GM11168 (cell line): ENCODE measurements around the gene ITGA11.

ENCODE experiments used
- in situ Hi-C: fragments of 300-500 bp; cut with MboI; formaldehyde crosslinking; loops from one replicate; pipeline ENCODE4 v1.12.0; 2022; ENCODE audit warnings: low sequenced_read_pairs; ENCODE audit not compliant: unreplicated experiment

Gene ITGA11, protein sequence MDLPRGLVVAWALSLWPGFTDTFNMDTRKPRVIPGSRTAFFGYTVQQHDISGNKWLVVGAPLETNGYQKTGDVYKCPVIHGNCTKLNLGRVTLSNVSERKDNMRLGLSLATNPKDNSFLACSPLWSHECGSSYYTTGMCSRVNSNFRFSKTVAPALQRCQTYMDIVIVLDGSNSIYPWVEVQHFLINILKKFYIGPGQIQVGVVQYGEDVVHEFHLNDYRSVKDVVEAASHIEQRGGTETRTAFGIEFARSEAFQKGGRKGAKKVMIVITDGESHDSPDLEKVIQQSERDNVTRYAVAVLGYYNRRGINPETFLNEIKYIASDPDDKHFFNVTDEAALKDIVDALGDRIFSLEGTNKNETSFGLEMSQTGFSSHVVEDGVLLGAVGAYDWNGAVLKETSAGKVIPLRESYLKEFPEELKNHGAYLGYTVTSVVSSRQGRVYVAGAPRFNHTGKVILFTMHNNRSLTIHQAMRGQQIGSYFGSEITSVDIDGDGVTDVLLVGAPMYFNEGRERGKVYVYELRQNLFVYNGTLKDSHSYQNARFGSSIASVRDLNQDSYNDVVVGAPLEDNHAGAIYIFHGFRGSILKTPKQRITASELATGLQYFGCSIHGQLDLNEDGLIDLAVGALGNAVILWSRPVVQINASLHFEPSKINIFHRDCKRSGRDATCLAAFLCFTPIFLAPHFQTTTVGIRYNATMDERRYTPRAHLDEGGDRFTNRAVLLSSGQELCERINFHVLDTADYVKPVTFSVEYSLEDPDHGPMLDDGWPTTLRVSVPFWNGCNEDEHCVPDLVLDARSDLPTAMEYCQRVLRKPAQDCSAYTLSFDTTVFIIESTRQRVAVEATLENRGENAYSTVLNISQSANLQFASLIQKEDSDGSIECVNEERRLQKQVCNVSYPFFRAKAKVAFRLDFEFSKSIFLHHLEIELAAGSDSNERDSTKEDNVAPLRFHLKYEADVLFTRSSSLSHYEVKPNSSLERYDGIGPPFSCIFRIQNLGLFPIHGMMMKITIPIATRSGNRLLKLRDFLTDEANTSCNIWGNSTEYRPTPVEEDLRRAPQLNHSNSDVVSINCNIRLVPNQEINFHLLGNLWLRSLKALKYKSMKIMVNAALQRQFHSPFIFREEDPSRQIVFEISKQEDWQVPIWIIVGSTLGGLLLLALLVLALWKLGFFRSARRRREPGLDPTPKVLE

DNA sequence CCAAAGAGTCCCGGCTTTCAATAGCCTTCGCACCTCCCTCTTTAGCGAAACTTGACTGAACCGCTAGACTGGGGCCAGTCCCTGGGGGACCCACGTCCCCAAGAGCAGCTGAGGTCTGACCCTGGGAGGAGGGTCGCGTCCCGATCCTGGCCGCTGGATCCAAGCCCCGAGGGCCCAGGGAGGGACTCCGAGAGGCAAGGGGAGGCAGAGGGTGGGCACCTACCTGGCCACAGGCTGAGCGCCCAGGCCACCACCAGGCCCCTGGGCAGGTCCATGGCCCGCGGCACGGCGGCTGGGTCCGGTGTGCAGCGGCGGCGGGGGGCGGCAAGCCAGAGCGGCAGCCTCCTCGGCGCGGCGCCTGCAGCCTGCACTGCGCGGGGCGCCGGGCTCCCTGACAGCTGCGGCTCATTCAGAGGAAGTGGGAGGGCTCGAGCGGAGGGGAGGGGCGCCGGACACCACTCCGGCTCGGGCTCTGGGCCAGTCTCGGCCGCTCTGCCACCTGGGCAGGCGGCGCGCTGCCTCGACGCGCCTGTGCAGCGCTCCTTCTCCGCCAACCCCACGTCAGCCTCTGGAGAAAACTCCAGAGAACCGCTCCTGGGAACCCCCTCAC lies at the start of gene ITGA11:
ITGA11 (minus strand) TSS at position 372 of the 610 bp plus-strand sequence; CDS start at position 275, 97 bp downstream.
- in situ Hi-C loops = no loop called here

DNA sequence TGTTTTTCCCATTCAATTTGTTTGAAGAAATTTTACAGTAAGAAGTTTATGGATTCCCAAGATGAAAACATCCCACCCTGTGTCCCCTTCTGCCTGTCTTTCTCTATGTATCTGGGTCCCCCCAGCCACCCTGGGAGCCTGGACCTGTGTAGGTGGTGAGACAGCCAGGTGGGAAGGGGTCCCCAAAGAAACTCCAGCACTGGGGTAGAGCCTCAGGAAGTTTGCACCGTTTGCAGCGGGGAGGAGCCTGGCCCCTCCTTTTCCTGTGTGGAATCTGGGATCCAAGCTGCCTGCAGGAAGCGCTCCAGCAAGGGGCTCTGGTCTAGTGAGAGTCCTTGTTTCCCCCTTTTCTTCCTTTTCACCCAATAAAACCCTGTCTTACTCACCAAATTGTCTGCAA lies 49.4 kb upstream of the ITGA11 start:
- in situ Hi-C loops = no loop called here

DNA sequence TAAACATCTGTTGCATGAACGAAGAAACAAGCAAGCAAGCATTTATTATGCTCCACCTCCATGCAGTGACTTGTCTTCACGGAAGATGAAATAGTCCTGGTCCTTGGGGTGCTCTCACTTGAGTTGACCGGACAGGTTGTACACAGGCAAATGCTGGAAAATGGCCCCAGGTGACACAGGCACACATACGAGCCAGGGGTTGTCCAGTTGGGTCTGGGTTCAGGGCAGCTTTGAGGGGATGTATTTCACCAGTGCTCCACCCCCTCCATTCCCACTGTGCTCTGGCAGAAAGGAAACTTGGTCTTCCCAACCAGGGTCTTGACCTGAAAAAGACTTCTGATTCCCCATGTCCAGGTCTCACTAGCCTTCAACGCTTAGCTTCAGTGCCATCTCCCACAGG lies 48.3 kb upstream of the ITGA11 start:
- in situ Hi-C loops = no loop called here

DNA sequence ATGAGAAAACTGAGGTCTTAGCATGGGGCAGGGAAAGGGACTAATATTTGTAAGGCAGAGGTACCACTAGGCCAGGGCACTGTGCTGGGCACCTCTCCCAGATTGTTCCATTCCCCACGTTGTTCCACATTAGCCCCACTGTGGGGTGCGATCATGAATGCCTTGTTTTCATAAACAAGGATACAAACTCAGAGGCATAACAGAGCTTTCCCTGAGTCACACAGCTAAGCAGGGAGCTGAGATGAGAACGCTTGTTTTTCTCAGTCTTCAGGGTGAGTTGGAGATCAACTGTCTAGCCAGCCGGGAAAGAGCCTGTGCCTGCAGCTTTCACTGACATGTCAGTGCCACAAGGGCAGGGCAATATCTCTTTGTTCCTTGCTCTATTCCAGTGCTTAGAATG lies 47.9 kb upstream of the ITGA11 start:
- in situ Hi-C loops = no loop called here

DNA sequence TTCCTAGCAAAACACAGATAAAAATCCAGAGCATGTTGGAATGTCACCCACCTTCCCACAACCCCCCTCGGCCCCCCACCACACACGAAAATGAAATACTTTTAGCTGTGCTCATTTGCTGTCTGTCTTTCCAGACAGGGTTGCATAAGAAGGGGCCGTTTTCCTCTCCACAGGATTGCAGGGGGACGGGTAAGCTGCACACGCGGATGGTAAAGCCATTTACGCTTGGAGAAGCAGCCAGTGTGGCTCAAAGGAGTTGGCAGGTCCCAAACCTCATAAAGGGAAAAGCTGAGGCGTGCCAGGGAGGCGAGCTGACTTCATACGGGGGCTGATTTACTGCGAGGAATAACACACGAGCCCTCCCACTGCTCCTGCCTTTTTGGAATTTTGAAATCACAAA lies 47.4 kb upstream of the ITGA11 start:
- in situ Hi-C loops = no loop called here

DNA sequence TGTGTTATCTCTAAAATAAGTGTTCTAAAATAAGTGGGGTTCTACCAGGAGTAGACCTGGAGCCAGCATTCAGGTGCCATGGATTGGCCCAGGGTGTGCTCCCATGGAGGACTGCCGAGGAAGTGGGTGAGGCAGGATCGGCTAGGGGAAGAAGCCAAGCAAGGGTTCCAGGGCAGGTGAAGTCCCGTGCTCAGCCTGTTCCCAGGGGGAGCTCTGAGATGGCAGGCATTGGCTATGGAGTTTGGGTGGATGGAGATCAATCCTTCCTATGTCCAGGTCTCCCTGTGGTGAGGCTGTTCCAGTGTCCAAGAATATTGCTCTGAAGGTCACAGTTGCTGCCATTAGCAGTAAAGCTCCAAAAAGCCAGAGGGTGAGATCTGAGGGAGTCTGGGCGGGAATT lies 46.9 kb upstream of the ITGA11 start:
- in situ Hi-C loops = no loop called here

DNA sequence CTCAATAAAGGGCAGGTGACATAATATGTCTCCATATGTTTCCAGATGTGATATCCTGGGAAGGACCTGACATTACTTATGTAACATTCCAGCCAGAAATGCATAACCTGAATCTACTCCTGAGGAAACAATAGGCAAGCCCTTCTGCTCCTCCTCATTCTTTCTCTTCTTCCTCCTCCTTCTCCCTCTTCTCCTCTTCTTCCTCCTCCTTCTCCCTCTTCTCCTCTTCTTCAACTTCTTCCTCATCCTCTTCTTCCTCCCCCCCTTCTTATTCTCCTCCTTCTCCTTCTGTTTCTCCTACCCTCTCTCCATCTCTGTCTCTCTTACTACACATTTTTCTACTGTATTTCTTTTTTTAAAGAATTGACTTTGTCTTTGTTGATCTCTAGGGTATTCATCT lies 43.5 kb upstream of the ITGA11 start:
- in situ Hi-C loops = no loop called here

DNA sequence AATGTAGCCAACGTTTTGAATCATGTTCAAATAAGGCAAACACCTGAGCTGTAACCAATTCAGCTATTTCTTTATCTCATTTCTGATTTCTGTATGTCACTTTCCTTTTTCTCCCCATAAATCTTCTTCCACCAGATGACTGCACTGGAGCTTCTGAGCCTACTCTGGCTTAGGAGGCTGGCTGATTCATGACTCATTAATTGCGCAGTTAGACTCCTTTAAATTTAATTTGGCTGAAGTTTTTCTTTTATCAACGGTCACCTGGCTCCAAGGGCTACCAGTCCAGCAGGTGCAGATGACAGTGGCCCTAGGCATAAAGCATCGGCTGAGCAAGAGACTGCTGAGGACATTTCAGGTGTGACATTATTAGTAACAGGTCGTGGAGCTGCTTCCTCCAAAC lies 39.6 kb upstream of the ITGA11 start:
- in situ Hi-C loops = no loop called here

DNA sequence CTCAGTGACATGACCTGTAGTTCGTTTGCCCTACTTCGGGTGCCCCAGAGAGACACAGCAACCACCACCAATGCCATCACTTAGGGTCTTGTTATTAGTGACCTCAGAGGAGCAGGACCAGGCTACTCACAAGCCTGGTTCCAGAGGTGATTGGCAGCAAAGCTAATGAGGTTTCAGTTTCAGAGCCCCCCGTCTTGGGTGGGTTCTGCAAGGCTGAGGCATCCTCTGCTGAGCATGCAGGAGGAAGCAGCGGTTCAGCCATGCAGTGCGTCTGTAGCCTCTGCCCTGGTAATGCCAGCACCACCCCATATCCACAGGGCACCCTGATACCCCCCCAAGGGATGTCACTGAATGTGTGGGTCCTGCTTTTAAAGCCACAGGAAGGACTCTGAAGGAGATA lies 39.0 kb upstream of the ITGA11 start:
- in situ Hi-C loops = no loop called here

DNA sequence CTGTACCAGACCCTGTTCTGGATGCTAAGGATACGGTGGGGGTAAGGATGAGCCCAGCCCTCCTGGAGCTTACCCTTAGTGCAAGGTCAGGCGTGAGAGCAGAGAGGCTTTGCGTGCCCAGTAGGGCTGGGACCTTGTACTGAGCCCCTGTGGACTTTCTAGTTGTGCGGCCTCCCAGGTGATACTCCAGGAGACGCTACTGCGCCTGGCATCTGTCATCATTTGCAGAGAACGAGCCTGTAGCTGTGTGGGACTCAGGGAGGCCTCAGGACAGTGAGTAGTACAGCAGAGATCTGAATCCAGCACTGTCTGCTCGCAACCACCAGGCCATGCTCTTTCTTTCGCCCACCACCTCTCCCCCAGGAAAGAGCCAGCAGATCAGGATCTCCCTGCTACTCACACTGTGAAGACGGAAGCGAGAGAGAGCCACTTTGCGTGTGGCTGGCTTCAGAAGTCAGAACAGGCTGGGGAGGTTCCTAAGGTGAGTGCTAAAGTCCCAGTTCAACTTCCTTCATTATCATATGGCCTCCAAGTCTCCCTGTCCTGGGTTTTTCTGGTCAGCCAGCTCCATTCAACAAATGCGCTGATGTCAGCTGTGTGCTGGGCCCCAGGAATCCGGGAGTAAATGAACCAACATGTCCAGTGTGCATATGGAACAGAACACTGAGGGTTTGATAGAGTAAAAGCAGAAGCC lies 38.2 kb upstream of the ITGA11 start:
- in situ Hi-C loops = no loop called here

DNA sequence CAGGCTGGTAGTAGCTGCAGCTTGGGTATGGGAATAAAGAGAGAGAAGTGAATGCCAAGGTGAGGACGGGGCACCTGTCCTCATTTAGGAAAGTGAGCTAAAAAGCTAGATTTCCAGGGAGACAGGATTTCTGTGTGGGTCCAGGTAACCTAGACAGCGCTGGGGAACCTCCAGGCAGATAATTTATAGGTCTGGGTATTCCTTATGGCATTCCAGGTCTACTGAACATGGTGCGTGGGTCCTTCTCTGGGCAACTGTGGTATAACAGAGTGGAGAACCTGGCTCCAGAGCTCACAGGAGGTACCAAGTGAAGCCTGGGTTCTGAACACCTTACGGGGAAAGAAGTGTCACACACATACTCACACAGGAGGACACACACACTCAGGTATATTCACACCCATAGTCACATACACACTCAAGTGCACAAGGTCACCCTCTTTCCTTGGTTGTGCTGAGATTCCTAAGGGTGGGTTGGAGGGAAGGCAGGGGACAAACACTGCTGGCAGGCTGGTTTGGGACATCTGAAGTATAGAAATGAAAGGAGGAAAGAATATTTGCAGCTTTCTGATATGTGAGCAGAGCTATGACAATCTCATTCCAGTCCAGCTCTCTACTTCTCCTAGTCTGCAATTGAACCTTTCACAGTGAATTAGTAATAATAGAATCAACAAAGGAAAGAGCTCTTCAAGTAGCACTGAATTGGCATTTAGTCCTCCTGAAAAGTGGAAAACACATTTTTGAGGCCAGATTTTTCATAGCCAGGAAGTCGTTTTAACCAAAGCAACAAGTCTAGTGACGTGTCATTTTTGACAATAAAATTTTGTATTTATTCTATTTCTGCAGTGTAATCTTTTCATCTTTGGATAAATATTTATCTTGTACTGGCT lies 37.4 kb upstream of the ITGA11 start:
- in situ Hi-C loops = no loop called here

DNA sequence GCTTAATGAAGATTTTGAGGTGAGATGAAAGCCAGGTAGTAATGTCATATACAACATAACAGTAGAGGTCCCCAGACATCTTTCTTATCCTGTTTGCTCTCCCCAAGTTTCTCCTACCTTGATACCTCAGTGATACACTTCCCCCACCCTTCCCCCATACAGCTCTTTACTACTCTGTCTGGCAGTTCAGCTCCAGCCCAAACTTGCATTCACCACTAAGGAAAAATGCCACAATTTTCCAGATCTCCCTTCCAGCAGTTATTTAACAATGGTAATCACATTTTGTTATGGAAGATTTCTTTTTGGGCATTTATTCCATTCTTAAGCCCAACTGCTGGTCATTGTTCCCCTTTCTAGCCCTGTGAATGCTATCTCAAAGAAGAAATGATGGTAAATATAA lies 34.9 kb upstream of the ITGA11 start:
- in situ Hi-C loops = no loop called here

DNA sequence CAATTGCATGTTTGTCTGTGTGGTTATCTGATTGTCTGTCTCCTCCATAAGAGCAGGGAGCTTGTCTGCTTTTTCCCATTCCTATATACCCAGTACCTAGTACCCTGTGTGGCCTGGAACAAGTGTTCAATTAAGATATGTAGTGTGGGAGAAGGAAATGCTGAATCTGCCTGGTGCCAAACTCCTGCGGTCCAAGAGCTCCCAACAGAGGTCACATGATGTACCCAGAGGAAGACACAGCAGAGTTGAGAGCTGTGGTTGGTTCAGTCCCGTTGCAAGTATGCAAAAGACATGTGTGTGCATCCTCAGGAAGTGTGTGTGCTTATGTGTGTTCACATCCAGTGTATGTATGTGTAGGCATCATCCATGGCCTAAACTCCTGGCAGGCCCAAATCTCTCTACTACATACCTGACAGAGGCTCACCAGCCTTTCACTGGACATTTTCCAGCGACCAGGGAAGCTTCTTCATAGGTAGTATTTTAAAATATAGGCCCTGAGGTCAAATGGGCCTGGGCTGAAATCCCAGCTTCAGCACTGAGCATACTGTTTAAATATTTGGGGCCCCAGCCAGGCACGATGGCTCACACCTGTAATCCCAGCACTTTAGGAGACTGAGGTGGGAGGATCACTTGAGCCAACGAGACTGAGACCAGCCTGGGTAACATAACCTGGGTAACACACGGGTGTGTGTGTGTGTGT lies 34.0 kb upstream of the ITGA11 start:
- in situ Hi-C loops = no loop called here

DNA sequence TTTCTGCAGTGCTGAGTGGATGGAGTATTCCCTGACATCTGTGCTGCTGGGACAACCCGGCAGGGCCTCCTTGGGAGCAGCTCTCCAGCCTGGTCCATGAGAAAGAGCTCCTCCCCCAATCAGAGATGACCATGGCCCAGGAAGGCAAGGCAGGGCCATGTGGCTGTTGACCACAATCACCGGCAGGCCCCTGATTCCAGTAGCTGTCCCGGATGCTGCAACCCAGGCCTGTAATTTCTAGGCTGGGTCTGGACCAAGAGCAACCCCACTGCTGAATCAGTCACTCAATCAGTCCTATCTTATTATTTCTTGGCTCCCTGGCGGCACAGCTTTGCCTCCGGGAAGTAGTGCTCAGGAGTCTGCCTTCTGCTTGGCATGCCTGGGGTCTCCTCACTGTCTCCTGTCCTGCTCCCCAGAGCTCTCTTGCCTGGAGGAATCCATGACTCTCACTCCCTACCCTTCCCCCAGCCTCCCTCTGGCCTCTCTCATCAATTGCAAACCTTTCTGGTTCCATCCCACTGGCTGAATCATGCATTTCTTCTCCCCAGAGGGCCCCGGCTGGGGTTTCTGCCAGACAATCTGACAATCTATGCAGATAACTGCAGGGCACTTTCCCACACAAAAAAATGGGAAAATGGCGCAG lies 32.6 kb upstream of the ITGA11 start:
- in situ Hi-C loops = no loop called here

DNA sequence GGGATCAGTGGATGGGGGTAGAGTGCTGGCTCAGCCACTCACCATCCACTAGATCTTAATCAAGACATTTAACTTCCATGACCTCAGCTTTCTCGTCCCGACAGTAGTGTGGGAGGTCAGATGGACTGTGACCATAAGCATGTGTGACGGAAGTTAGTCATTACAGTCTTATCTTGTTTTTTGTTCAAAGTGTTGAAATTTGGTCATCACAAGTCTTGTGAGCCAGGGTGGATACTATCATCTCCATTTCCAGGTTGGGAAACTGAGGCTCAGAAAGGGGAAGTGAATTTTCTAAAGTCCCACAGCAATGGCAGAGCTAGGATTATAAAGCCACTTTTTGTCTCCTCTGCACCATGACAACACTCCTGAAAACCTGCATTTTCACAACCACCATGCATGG lies 32.0 kb upstream of the ITGA11 start:
- in situ Hi-C loops = no loop called here

DNA sequence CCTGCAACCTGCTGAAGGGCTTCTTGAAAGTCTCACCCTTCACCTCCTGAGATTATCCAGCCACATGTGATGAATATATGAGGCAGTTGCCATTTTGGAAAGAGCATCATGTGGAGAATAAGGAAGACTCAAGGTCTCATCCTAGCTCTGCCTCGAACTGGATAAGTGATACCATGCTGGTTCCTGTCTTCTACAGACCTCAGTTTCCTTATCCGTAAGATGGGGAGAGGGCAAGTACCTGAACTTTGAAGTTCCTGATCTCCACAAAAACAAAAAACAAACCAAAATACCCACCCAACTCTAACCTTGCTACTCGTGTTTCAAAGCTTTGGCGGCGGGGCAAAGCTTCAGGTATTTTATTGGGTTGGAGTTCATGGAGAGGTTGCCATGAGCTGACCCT lies 31.5 kb upstream of the ITGA11 start:
- in situ Hi-C loops = no loop called here

DNA sequence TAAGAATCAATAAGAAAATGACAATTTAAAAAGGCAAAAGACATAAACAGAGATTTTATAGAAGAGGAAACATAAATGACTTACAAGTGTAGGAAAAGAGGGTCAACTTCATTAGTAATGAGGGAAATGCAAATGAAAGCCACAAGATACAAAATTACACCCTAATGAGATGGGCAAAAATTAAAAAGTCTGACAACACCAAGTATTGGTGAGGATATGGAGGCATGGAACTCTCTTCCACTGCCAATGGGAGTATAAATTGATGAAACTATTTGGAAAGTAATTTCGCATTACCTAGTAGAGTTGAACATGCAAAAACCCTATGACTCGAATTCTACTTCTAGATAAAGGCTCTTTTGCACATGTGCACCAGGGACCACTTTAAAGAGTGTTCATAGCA lies 28.2 kb upstream of the ITGA11 start:
- in situ Hi-C loops = no loop called here

DNA sequence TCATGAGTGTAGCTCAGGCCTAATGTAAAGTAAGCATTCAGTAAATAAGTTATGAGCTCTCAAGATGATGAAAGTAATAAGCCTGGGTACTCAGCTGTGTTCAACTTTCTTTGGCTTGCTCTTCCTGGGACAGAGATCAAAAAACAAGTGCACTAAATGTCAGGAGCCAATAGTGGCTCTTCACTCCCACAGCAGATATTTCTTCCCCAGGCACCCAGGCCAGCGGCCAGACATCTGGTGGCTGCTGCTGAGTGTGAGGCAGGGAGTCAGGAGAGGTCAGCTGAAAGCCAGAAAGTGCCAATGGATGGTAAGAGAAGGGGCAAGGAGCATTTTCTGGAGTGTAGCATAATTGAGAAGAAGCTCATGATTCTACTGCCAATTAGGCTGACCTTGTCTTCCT lies 18.2 kb upstream of the ITGA11 start:
- in situ Hi-C loops = no loop called here
